ENCODE results near the gene MMP17.

Gene MMP17

DNA sequence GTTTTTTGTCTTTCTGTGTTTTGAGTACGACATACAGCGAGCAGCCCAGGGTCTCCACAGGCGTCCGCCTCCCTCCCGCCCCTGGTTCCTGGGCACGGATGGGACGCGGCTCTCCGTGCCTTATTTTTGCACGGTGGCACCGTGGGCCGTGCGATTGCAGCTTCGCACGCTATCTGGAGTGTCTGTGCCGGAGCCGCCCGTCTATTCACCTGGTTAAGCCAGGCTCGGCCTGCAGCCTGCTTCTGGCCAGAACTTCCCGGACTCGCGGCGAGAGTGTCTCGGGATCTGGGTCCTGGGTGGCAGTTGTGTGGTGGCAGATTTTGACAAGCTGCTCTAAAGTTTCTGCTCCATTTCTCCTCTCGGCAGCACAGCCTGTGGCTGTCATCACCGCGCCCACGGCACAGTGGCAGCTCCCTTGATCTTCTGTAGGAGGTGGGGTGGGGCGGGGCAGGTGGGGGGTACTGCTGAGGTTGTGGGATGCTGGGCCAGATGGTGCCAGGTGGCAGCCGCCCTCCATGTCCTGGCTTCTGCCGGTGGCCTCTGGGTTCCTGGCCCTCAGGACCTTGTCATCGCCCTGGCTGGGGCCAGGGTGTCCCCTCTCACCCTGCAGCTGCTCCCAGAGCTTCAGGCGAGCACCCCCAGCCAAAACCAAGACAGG, 2.9 kb downstream of the MMP17 start:
- no peak for DNase-seq

DNA sequence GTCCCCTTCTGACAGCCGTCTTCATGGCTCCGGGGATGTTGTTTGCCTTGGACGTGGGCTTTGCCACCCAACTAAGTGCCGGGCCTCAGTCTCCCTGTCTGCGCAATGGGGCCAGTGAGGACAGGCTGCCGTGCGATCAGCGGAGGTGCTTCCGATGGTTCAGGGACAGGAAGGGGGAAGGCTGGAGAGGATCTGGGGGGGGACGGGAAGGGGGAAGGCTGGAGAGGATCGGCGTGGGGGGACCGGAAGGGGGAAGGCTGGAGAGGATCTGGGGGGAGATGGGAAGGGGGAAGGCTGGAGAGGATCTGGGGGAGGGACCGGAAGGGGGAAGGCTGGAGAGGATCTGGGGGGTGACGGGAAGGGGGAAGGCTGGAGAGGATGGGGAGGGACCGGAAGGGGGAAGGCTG, 3.4 kb downstream of the MMP17 start:
- DNase-seq, result no peak

DNA sequence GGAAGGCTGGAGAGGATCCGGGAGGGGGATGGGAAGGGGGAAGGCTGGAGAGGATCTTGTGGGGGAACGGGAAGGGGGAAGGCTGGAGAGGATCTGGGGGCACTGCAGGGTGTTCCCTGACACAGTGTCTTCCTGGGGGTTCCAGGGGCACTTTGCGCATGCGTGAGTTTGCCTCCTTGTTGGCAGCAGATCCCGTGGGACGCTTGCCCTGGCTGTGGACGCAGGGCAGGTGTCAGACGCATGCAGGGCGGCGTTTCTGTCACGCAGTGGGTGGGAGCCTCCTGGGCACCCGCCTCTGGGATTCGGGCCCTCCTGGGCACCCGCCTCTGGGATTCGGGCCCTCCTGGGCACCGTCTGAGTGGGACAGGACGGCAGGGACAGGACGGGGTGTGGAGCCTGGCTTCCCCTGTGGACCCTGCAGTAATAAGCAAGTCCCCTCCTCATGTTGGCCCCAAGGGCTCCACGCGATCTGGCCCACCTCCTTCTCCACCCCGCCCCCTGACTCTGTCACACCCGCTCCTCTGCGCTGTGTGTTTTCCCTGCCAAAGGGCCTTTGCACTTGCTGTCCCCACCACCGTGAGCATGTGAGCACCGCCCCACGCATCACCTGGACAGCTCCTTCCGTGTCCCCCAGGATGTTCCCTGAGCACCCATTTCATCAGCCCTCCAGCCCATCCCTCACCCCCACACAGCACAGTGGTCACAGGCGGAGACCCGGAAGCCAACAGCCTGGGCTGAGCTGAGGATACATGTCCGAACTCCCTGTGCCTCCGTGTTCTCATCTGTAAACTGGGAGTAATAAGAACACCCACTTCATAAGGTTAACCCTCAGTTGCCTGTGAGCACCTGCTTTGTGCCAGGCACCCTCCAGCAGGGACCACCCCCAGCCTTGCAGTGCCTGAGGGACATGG, 4.4 kb downstream of the MMP17 start:
- DNase-seq, result no peak

DNA sequence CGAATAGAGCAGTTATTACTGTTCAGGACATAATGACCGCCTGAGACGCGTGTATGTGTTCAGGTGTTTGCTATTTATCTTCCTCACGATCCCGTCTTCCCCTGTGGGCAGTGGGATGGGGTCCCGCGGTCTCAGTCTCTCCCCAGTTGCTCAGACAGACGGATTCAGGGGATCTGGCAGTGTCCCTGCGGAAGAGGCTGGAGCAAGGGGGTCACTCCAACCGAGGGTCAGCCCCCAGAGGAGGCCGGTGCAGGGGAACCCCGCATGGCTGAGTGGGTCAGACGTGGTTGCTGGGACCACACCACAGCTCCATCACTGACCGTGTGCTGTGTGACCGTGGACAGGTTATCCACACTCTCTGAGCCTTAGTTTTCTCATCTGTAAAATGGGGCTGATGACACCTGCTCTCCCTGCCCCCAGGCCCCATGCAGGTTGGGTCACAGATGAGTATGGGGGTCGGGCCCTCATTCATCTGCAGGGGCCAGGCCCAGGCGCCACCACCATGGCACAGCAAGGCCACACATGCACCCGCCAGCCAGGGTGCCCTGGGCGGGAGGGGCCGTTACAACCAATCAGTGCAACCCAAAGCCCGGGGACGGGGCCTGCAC, 5.2 kb downstream of the MMP17 start:
- no peak for DNase-seq

DNA sequence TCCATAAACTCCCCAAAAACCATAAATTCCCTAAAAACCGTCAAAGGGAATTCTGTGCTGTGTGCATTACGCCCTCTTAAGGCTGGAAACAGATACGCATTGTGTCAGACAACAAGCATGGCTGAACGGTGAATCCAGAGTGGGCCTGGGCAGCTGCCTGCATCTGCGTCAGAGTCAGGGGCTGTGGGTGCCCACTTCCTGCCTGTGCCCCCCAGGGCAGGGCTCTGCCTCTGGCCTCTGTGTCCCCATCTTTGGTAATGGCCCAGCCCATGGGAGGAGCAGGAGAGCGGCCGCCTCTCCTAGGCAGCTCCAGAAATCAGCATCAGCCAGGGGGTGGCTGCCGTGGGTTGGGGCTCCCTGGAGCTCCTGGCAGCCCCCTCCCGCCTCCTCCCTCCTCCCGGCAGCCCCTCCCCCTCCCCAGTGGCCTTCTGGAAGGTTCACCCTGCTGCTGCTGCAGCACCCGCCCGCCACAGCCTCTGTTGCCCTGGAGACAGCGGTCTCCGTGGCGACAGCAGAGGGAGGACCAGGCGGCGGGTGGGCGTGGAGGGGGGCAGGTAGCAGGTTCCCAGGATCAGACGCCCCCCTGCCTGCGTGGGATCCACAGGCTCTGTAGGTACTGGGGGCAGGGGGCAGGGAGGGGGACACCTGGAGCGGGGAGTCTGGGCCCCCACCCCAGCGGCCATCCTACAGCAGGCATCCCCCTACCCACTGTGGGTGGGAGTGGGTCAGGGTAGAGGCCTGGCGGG, 5.9 kb downstream of the MMP17 start:
- DNase-seq, result no peak

DNA sequence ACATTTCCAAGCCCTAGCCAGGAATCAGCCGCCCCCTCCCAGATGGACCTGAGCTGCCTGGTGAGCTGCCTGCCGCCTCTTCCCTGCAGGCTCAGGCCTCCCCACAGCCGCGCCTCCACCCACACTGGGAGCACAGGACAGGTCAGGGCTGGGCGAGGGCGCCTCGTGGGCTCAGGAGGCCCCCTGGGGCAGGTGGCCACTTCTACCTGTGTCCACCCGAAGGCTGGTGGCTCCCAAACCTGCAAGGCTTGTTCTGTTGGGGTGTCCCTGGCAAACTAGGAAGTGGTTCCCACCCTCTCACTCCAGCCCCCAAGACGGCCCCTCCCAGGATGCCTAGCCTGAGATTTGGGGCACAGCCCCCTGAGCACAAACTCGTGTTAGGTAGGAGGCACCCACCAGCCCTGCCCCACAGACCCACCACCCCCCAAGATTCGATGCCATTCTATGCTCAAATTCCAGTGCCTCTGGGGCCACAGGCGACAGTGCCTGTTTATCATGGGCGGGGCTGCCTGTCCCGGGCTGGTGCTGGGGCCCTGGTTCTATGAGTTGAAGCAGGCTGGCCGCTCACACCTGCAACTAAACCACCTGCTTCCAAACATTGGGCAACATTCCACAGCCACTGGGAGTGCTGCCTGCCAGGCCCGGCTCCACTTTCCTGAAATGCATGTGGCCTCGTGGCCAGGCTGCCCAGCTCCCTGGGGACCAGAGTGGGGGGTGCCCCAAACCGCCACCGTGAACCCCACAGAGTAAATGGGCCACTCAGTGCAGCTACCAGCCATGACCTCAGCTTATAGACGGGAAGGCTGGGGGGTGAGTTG, 6.8 kb downstream of the MMP17 start:
- DNase-seq, result no peak

DNA sequence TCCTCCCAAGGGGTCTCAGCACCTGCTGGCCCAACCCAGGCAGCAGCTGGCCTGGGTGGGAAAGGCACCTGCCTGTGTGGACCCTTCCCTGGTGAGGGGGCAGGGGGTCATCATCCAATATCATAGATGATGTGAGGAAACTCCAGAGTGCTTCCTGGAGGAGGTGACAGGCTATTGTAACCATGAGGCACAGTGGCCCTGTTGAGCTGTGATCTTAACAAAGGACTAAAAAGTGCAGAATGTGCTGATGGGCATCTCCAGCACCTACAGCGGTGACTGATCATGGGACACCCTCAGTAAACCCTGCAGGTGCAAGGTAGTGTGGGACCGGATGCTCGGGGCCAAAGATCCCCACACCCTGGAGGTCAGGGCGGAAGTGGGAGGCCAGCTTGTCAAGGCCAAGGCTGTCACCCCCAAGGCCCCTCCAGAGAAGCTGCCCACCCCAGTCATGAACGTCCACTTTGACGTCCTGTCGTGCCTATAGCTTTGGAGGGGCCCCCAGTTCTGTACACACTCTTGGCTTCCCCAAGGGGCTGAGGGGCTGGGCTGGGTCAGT, 7.5 kb downstream of the MMP17 start:
- no peak for DNase-seq

DNA sequence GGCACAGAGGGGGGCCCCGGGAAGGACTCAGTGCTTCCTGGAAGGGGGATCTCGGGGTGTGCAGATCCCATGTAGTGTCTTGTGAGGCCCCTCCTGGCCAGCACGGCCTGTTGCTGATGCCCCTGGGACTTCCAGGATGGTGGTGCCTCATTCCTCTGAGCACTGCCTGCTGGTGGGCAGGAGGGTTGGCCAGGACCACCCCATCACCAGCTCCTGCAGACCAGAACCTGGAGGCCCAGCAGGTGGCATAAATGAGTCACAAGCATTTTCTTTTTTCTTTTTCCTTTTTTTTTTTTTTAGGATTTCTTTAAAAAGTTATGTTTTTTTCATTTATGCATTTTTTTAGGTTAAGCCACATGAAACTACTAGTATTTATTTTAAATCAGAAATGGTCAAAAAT, 8.0 kb downstream of the MMP17 start:
- no peak for DNase-seq

DNA sequence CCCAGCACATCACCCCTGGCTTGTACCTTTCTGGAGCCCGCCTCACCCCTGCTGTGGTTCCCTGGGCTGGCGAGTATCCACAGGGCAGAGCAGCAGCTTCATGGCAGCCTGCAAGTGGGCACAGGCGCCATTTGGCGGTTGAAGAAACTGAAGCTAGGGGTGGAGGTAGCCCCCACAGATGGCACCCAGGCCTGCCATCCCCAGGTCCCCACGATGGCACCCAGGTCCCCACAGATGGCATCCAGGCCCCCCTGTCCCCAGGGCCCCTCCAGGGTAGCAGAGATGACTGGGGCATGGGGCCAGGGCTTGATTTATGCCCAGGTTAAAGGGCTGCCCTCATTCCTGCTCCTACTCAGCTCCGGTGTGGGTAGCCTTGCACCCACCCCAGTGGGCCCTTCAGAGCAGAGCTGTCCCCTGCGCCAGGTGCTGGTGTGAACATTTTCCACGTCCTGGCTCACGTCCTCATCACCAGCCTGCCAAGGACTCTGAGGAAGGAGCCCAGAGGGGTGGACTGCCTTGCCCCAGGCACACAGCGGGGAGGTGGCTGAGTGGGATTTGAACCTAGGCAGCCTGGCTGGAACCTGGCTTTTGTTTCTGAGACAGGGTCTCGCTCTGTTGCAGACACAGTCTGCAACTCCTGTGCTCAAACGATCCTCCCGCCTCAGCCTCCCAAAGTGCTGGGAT, 8.7 kb downstream of the MMP17 start:
- DNase-seq, result no peak

DNA sequence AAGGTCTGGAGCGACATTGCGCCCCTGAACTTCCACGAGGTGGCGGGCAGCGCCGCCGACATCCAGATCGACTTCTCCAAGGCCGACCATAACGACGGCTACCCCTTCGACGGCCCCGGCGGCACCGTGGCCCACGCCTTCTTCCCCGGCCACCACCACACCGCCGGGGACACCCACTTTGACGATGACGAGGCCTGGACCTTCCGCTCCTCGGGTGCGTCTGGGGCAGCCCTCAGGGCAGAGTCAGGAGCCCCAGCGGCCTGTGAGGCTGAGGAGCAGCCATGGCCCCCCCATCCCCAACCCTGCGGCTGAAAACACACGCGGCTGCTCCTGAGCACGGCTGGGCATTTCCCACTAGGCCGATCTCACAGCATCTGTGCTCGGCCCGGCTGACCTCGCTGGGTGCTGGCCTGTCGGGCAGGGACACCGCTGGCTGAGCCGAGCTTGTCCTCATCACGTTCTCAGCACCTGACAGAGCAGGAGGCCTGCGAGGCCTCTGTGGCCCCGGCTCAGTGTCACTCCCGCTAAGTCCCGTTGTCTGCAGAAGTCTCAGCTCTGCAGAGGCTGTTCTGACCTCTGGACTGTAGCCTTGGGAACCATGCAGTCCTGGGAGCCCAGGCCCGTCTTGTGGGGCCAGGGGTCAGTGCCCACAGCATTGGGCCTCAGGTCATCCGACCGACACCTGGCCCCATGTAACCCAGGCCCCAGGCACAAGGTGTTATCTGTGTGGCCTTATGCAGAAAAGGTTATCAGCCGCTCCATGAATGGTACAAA, 12.6 kb downstream of the MMP17 start:
- DNase-seq, result no peak

DNA sequence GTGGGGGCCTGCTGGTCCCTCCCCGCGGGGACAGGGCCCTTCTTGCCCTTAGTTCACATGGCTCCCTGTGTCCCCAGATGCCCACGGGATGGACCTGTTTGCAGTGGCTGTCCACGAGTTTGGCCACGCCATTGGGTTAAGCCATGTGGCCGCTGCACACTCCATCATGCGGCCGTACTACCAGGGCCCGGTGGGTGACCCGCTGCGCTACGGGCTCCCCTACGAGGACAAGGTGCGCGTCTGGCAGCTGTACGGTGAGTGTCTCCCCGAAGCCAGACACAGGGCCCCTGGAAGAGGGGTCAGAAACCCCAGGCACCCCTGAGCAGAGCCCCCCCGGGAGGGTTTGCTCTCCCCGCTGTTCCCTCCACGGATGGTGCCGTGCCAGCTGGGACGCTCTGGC, 13.4 kb downstream of the MMP17 start:
- DNase-seq, result no peak

DNA sequence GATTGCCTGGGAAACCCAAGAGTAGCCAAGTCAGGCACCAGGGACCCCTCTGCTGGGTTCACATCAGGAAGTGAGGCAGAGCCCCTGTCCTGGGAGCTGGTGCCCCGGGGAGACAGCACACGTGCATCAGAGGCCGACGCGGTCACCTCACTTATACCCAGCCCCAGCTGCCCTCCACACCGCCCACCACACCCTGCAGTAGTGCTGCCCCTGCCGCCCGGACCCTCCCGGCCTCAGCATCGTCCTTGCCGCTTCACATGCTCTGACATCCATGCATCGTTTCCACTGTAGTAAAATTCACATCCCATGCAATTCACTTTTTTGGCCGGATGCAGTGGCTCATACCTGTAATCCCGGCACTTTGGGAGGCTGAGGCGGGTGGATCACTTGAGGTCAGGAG, 14.0 kb downstream of the MMP17 start:
- no peak for DNase-seq

DNA sequence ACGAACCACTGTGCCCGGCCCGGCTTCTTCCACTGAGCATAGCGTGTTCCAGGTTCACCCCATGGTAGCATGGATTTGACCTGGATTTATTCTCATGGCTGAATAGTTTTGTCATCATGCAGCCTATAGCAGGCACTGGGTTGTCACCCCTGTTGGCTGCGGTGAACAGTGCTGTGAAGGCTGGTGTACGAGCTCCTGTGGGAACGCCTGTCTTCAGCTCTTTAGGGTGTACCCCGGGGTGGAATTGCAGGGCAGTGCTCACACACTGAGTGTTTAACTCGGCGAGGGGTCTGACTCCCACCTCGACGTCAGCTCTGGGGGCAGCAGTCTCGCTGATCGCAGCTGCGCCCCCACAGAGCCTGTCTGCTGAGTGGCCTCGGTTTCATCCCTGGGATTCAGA, 15.3 kb downstream of the MMP17 start:
- DNase-seq, result no peak

DNA sequence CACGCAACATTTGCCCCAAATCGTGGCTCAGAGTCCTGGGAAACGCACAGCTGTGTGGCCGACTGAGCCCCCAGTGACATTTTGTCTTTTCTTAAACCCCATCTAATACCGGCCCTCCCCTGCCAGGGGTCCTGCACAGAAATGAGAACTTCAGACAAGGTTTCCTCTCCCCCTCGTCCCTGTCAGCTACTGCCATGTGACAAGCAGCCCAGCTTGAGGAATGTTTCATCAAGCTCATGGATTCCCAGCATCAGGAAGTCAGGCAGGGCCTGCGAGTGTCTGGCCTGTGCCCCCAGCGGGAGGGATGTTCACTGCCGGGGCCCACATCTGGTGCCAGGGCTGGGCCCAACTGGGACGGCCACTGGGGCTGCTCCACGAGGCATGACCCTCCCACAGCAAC, 15.9 kb downstream of the MMP17 start:
- no peak for DNase-seq

DNA sequence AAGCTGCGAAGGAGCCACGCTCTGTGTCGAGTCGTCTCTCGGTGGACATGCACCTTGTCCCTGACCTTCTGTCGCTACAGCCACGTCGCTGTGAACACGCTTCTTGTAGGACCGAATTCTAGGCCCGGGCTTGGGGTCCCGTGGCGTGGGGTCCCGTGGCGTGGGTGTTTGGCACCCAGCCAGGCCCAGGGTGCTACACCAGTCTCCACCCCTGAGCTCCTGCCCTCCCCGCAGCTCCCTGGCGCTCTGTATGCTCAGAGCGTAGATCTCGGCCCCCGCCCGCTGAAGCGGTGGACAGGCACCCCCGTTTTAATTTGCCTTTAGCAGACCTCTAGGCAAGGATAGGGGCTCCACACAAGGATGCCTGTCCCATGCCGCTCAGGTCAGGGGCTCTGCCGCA, 16.5 kb downstream of the MMP17 start:
- no peak for DNase-seq

DNA sequence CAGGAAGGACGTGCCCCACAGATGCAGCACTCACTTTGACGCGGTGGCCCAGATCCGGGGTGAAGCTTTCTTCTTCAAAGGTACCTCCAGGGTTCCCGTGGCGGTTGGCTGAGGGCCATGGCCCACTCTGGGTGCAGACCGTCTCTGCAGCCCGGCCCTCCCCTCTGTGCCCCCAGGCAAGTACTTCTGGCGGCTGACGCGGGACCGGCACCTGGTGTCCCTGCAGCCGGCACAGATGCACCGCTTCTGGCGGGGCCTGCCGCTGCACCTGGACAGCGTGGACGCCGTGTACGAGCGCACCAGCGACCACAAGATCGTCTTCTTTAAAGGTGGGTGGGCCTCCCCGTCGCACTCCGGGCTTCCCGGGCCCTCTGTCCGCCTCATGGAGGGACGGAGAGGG, 16.9 kb downstream of the MMP17 start:
- DNase-seq, result no peak

DNA sequence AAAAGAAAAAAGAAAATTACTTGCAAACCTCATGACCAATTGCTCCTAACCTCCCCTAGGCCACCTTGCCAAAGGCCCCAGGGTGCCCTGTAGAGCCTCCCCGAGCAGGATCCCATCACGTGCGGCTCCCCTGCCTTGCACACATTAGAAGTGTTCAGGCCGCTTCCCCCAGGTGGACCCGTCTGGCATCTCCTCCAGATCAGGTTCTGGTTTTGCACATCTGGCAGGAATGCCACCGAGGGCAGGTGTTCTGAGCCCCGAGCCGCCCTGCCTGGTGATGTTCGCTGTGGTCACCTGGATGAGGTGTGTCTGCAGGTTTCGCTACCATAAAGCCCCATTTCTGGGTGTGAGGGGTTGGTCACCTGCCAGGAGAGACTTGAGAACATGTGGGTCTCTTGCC, 19.3 kb downstream of the MMP17 start:
- no peak for DNase-seq

DNA sequence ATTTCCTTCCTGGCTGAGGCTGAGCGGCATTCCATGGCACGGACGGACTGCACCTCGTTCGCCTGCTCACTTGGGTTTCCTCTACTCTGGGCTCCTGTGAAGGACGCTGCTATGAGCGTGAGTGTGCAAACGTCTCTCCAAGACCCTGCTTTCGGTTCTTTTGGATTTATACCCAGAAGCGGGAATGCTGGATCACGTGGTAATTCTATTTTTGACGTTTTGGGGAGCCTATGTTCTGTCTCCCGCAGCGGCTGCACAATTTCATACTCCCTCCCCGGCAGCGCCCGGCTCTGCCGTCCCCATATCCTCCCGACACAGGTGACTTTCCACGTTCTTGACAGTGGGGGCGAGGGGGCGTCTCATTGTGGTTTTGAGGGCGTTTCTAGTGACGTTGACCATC, 20.6 kb downstream of the MMP17 start:
- DNase-seq, result no peak

DNA sequence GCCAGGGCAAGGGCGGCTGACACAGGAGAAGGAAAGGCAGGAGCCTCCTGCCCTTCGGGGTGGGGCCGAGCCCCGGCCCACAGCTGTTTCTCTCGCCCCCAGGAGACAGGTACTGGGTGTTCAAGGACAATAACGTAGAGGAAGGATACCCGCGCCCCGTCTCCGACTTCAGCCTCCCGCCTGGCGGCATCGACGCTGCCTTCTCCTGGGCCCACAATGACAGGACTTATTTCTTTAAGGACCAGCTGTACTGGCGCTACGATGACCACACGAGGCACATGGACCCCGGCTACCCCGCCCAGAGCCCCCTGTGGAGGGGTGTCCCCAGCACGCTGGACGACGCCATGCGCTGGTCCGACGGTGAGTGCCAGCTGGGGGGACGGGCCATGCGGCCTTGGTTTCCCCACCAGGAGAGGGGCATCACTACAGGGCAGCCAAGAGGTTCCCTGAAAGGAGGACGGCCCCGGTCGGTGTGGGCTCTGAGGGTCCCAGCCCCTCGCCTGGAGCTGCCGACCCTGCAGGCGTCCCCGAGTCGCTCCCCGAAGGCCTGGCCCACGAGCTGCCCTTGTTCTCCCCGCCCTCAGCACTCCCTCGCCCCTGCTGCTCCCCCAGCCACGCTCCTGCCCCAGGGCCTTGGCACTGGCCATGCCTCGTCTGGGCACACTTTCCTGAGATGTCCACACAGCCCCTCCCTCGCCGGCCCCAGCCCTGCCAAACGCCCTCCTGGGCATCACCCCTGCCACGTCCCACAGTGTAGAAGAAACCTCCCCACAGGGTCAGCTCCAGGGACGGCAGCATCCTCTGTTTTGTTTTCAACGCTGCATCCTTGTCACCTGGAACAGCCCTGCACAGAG, 21.7 kb downstream of the MMP17 start:
- DNase-seq, result no peak
